CD4-positive, alpha-beta T cell treated with Interleukin-17A for 4 hours (primary cell): ENCODE measurements around the gene SORL1.
"Not testable (repeated sequence)": the region's sequence is repeated elsewhere in the genome, so short reads cannot be mapped to it uniquely, and the experiment has no call there.

Experiments used
- DNase-seq: peaks from one replicate; pipeline ENCODE4 v3.0.0-alpha.2; 2020; ENCODE audit warnings: mixed read lengths

SORL1 gene

DNA sequence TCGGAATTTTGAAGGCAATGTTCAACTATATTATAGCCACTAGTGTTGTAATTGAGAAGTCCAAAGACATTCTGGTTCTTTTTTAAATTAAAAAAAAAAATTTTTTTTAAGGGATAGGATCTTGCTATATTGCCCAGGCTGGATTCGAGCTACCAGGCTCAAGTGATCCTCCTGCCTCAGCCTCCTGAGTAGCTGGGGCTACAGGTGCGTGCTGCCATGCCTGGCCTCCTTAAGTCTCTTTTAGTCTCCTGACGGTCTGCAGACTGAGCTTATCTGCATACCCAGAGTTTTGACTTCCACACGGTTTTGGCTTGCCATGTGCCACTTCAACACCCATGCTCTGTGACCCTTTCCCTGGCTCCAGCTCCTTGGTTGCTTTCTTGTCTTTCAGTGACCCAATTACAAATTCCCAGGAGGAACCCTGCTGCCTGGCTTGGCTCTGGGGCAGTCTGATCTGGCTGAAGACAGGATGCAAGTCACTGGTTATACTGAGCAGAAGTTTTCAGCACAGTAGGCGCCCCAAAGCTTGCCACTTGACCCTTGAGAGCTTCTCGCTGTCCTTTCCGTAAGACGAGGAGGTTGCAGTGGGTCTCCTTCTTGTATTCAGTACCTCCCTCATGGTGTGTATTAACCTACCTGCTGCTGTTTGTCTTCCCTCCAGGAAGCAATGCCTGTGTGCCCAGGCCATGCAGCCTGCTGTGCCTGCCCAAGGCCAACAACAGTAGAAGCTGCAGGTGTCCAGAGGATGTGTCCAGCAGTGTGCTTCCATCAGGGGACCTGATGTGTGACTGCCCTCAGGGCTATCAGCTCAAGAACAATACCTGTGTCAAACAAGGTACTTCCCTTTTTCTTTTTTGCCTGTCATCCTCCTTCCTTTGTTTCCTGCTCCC, 114.4 kb downstream of the SORL1 start:
- no peak for DNase-seq

DNA sequence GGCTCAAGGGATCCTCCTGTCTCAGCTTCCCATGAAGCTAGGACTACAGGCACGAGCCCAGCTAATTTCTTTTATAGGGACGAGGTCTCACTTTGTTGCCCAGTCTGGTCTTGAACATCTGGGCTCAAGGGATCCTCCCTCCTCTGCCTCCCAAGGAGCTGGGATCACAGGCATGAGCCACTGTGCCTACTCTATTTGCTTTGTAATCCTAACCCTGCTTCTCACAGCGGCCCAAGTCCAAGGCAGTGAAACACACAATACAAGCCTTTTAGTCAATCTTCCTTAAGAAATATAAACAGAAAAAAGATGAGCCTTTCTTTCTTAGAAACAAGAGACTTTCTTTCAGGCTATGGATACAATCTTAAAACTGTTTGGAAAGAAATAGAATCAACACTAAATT, 115.9 kb downstream of the SORL1 start:
- DNase-seq: no peak

DNA sequence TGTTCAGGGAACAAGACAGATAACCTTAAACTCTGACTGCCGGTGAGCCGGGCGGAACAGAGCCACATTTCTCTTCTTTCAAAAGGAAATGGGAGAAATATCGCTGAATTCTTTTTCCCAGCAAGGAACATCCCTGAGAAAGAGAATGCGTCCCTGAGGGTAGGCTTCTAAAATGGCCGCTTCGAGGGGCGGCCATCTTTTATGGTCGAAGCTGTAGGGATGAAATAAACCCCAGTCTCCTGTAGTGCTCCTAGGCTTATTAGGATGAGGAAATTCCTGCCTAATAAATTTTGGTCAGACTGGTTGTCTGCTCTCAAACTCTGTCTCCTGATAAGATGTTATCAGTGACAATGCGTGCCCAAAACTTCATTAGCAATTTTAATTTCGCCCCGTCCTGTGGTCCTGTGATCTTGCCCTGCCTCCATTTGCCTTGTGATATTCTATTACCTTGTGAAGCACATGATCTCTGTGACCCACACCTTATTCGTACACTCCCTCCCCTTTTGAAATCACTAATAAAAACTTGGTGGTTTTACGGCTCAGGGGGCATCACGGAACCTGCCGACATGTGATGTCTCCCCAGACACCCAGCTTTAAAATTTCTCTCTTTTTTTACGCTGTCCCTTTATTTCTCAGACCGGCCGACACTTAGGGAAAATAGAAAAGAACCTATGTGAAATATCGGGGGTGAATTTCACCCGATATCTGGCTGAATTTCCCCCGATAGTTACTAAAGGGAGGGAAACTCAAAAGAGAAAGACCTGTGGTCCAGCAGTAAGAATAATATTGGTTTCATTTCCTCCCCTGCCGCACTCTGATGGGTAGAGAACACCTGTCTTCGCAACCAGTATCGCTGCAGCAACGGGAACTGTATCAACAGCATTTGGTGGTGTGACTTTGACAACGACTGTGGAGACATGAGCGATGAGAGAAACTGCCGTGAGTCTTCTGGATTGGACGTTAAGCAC, 117.5 kb downstream of the SORL1 start:
- DNase-seq: not testable (repeated sequence)

DNA sequence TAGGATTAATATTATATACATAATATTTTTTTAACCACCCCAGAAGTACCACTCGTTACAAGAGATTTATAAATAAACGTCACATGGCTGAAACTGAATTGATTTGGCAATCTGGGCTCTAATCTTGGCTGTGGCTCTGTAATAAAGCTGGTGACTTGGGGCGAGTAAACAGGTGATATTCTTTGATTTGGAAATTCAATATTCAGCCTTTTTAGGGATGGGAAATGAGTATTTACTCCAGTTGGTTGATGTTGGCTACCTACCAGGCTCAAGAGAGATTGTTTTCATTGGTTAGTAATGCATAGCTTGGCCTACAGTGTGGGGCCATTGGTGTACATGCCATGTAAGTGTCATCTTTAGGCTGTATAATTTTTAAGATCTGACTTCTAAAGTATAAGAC, 118.3 kb downstream of the SORL1 start:
- DNase-seq: no peak

DNA sequence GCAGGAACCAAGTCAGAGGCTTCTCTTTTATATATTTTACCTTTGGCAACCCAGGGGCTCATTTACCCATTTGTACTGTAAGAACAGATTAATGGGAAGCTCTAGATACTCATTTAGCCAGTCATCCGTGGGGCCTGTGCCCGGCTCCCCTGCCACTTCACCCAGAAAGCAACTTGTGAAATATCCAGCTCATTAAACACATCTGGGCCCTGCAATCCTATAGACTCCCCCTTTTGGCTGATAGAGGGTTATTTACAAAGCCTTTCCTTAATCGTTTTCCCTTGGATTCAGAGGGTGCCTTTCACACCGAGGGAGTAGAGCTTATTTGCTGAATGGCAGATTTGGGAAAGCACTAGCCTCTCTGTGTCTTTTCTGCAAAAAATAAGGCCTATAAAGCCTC, 119.4 kb downstream of the SORL1 start:
- DNase-seq: no peak

DNA sequence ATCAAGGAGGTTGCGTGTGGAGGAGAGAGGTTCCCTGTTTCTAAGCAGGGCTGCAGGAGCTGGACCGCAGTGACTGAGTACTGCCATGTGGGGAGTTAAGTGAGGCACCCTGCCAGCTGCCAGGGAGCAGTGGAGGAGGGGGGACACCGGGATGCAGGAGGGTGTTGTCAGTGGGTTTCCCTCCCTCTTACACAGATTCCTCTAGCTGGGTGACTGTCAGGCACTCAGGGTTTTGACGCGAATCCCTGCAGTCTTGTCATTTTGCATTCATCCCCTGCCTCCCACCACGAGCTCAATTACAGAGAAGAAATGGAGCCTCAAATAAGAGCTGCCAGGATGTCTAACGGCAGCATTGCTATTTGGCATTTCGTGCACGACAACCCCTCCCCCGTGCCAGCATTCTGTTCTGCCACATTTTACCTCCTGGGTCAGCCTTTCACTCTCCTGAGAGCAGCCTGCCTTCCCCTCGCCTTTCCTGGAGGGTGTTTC, 120.5 kb downstream of the SORL1 start:
- no peak for DNase-seq

DNA sequence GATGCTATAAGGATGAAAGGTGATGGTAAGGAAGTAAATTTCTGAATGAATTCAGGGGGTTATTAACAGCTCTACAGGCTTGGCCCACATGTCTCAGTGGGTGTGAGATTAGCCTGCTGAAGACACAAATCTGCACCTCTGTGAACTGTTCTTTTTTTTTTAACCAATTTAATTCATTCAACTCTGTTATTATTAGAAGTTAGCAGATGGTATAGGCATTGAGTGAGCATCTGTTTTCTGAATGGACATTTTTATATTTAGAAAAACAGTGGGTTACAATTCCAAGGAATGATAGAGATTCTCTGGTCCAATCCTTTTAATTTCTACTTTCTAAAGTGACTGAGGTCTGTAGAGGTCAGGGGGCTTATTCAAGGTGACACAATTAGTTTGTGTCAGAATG, 122.7 kb downstream of the SORL1 start:
- no peak for DNase-seq

DNA sequence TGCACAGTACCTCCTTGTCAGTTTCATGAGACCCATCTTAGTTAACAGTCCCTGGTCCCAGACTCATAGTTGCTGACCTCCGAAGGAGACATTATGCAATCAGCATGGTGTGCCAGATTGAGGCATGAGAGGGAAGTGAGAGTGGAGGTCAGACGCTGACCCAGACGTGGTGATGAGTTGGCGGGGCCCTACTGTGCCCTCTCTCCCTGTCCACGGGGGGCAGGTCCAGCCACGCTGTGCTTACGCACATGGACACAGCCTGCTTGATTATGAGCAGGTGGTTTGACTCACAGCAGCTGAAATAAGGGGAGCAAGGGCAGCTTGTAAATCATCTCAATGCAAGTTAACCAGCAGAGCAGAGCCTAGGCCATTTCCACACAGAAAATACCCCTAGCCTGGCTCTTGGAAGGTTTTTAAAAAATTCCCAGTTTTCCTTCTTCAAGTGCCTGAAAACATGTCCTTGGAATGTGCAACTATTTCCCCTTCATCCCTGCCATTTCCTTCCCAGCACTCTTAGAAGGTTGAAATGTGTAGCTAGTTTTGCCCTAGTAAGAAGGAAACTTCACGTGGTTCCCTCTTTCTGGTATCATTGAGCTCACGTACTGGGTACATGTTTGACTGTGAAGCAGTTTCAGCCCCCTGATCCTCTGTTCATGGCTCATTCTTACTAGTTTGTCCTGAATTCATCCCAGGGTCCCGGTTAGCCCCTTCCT, 123.3 kb downstream of the SORL1 start:
- DNase-seq: no peak

DNA sequence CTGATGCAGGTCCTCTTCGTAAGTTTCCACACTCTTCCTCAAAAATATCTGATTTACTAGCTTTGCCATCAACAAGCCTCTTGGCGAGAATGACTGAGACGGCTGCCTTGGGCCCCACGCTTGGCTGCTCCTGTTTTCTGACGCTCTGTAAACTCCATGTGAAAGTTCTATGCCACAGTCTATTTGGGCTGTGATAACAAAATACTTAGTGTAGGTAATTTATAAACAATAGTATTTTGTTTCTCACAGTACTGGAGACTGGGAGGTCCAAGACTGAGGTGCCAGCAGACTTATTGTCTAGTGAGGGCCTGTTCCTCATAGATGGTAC, 123.8 kb downstream of the SORL1 start:
- no peak for DNase-seq

DNA sequence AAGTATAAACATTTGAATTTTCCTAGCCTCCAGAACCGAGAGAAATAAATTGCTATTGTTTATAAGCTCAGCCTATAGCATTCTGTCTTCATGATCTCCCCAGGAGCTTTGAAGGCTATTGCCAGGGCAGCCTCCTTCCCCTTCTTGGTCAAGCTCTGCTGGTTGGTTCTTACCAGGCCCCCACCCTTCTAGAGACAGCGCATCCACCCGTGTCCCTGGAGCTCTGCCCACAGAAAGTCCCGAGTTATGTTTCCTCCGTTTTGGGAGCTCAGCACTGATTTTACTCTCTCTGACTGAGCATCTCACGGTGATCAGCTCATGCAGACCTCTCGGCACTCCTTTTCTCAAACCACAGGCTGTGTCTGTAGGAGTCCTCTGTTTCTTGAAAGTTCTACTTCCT, 124.4 kb downstream of the SORL1 start:
- DNase-seq: no peak

DNA sequence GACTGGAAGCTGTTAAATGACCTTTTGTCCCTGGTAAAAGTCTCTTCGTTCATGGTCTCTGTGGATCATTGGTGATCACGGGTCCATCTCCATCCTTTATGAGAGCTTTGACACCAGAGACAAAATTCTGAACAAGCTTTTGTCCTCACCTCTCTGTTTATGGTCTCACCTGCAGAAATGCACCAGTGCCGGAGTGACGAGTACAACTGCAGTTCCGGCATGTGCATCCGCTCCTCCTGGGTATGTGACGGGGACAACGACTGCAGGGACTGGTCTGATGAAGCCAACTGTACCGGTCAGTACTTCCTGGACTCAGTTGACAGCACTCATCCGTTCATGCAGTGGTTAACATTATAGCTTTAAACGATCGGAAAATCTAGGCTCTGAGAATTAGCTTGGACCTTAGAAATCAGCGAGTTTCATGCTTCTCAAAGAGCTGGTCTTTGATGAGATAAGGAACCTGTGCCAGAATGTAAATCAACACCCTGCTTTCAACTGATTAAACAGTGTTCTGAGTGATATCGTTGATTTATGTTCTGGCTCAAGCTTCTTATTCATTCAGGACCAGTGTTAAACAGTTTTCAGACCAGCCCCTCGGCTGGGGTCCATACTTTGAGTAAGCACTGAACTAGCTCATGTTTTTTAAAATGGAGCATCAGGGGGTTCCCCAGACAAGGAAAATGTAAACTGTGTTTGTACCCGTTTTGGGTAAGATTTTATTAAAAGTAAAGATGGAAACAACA, 125.2 kb downstream of the SORL1 start:
- no peak for DNase-seq

DNA sequence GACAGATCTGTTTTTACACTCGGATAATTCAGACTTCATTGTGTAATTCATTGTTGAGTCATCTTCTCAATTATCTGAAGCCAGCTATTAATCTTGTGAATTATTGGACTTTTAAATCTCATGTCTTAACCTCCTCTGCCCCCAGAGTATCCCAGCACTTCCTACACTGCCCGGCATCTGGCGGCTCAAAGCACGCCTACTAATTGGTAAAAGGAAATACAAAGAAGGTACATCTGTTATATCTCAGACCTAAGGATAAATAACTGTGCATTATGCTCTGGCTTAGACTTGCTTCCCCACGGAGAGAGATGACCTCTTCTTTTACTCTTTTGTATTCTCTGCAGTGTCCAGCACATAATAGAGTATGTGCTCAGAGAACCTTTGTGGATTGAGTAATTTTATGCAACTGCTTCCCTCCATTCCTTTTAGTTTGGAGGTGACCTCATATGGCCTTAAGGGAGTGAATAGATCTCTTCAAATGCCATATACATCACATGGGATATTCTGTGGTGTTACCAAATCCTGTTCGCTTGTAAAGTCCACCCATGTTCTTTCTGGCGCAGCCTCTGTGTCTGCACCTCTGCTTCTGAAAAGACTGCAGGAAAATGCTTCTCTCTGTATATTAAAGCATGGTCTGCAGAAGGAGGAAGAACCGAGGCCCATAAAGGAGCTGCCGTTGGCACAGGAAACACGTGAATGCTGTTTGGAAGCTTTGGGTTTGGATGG, 126.3 kb downstream of the SORL1 start:
- no peak for DNase-seq

DNA sequence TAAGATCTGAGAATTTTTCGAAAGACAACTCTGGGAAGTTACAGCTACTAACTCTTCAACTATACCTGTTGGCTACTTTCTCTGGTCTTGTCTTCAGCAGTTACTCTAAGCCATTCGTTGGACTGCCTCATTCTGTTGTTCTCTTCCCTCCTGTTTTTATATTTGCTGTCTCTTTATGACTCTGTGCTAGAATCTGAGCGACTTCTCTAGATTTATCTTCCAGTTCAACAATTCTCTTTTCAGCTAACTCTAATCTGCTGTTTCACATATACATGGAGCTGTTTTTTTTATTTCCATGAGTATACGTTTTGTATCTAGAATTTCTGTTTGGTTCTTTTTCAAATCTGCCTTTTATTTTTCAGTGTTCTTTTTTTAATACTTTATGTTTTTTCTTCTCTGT, 128.0 kb downstream of the SORL1 start:
- DNase-seq: no peak

DNA sequence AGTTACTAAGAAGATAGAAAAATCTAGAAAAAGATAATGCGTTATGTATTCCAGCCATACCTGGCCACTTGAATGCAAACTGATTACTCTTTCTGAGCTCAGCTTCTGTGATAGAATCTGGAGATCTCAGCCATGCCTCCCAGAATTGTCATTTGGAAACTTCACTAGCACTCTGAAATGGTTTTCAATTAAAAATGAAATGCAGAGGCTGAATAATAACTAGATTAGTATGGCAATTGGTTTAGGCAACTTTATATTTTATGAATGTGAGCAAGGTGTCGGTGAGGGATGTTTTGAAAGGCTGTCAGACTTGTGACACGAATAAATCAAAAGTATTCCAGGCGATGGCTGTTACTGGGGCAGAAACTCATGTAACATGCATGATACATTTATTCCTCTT, 129.5 kb downstream of the SORL1 start:
- no peak for DNase-seq

DNA sequence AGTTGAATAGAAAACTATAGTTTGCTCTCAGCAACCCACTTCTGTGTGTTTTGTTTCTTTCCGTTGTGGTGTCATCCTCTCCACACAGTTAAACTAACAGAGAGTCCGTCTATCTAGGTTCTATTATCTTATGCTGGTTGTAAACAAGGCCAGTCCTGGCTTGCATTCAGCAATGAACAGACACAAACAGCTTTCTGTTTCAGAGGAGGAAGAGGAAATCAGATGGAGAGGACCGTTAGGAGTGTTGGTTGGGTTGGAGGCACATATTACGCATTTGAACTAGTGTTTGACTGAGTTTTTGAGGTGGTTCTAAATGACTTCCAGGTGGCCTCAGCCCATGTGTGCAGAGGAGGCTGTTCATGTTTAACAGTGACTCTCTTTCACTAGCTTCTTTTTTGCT, 130.2 kb downstream of the SORL1 start:
- DNase-seq: no peak

DNA sequence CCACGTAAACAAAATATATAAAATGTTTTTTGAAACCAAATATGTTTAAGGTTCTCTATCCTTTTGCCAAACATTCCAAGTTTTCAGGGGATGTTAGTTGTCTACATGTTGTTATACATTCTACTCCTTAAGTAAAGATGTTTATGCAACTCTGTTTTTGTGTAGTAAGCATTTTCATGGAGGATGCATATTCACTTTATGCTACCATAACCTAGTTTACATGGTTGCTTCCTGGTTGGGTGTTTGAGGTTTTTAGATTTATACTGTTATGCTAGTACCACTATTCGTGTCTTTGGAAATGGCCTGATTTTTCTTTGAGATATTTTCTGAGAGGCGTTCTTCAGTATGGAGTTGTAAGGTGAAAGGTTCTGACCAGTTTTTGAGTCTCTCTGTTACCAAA, 131.7 kb downstream of the SORL1 start:
- no peak for DNase-seq

DNA sequence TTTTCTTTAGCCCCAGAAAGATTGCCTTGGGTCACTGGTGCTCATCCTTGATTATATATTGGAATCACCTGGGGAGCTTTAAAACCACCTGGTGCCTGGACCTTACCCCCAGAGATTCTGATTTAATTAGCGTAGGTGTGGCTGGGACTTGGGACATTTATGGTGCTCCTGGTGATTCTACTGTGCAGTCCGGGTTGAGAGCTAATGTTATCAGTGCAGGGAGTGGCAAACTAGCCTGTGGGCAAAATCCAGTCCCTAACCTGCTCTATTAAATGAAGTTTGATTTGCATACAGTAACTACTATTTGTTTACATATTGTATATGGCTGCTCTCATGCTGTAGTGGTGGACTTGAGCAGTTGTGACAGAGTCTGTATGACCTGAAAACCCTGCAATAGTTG, 134.6 kb downstream of the SORL1 start:
- DNase-seq: no peak

DNA sequence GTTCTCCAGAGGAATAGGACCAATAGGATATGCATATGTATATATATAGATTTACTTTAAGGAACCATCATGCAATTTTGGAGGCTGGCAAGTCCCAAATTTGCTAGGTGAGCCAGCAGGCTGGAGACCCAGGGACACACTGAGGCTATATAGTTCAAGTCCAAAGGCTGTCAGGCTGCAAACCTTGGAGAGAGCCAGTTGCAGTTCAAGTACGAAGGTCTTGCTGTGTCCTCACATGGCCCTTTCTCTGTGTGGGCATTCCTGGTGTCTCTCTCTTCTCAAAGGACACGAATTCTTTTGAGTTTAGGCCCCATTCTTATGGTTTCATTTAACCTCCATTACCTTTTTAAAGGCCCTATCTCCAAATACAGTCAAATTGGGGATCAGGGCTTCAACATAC, 135.1 kb downstream of the SORL1 start:
- no peak for DNase-seq

DNA sequence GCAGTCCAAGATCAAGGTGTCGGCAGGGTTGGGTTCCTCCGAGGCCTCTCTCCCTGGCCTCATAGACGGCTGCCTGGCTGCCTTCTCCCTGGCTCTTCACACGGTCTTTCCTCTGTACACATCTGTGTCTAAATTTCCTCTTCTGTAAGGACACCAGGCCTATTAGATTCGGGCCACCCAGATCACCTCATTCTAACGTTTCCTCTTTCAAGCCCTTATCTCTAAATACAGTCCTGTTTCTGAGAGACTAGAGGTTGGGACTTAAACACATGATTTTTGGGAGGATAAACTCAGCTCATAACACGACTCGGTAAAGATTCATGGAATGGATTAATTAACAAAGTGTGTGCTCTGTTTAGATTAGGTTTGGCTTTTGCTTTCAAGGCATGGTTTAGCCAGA, 136.6 kb downstream of the SORL1 start:
- DNase-seq: no peak

DNA sequence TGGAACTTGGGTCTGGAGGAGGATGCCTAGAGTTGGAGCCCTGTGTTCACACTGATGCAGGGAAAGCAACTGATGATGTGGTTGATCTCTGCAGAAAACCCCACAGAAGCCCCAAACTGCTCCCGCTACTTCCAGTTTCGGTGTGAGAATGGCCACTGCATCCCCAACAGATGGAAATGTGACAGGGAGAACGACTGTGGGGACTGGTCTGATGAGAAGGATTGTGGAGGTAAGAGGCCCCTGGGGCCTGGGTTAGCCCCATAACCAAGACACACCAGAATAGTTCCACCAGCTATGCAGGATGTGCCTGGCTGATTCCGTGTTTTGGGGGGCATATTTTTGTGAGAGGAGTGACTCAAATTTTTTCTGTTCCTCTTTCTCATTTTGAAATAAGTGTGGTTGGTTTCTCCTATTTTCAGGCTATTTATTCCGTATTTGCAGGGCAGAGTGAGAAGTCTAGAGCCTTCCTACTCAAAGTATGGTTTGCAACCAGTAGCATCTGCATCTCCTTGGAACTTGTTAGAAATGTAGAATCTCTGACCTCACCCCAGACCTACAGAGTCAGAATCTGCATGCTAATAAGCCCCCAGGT, 137.9 kb downstream of the SORL1 start:
- no peak for DNase-seq

DNA sequence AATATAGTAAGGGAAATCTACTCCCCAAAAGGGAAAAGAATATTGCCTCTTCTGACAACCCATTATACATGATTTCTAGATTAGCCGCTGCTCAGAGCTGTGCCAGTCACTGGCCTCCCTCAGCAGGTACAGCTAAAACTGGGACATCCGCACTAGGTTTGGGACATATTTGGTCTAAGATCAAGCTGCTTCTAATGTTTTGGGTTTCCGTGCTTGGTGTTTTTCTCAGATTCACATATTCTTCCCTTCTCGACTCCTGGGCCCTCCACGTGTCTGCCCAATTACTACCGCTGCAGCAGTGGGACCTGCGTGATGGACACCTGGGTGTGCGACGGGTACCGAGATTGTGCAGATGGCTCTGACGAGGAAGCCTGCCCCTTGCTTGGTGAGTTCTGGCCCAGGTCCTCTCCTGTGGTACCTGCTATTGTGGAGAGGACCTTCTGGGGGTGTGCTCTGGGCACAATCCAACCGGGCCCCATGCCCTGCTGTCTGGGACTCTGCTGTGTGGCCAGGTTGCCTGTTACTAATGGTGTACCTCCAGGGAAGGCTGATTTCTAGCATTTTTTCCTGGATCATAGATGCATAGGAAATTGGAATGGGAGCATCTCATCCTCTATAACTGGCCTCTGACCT, 138.8 kb downstream of the SORL1 start:
- no peak for DNase-seq
